Measurements from ENCODE around the gene ALK.
"Not testable (repeated sequence)": the region's sequence is repeated elsewhere in the genome, so short reads cannot be mapped to it uniquely, and the experiment has no call there.

The ALK gene

GRCh38 chr2:29245742-29246382 lies 675.5 kb downstream of the ALK start:
- H3K4me3 ChIP-seq (ENCODE audit: low read depth in 1 of 2, low read length in 1 of 2) = no peak overlapping the region

GRCh38 chr2:29245035-29245741 lies 676.2 kb downstream of the ALK start:
- H3K27me3 ChIP-seq; H3K36me3 ChIP-seq; H3K27ac ChIP-seq; H3K9me3 ChIP-seq; H3K4me3 ChIP-seq (ENCODE audit: low read depth in 1 of 2, low read length in 1 of 2); H3K4me1 ChIP-seq (ENCODE audit: control insufficient read depth in 1 of 2, insufficient read depth in 1 of 2, low read depth in 1 of 2, low read length in 1 of 2): not testable (repeated sequence)

More at GRCh38 chr2:29245742-29246382, 675.5 kb downstream of the ALK start:
- TF ChIP-seq CTCF (IDR thresholded peaks at IDR 0.05) = no peak
- no peaks in the 10 kb centered on the region for H3K36me3 ChIP-seq
- H3K9me3 ChIP-seq = no peaks in the 10 kb centered on the region
- H3K4me1 ChIP-seq (ENCODE audit: control insufficient read depth in 1 of 2, insufficient read depth in 1 of 2, low read depth in 1 of 2, low read length in 1 of 2) = no peaks in the 10 kb centered on the region
- H3K27me3 ChIP-seq = no peaks in the 10 kb centered on the region
- no peak overlapping the region for H3K27ac ChIP-seq

- H3K4me1 ChIP-seq (ENCODE audit: control insufficient read depth in 1 of 2, insufficient read depth in 1 of 2, low read depth in 1 of 2, low read length in 1 of 2) = no peaks in the 10 kb centered on the region
- no peaks in the 10 kb centered on the region for H3K27me3 ChIP-seq
- TF ChIP-seq CTCF (IDR thresholded peaks at IDR 0.05) = no peak
- no peak overlapping the region for H3K27ac ChIP-seq
- H3K4me3 ChIP-seq (ENCODE audit: low read depth in 1 of 2, low read length in 1 of 2) = no peak overlapping the region
- no peaks in the 10 kb centered on the region for H3K9me3 ChIP-seq
- no peaks in the 10 kb centered on the region for H3K36me3 ChIP-seq
Observed at GRCh38 chr2:29242621-29243375, 678.6 kb downstream of the ALK start.

- TF ChIP-seq CTCF (IDR thresholded peaks at IDR 0.05) = no peak
- H3K4me3 ChIP-seq (ENCODE audit: low read depth in 1 of 2, low read length in 1 of 2) = no peak overlapping the region
- H3K27ac ChIP-seq = no peak overlapping the region
- H3K9me3 ChIP-seq = no peaks in the 10 kb centered on the region
- no peaks in the 10 kb centered on the region for H3K36me3 ChIP-seq
- H3K4me1 ChIP-seq (ENCODE audit: control insufficient read depth in 1 of 2, insufficient read depth in 1 of 2, low read depth in 1 of 2, low read length in 1 of 2) = no peaks in the 10 kb centered on the region
- H3K27me3 ChIP-seq = no peaks in the 10 kb centered on the region
Observed at GRCh38 chr2:29241955-29242565, 679.3 kb downstream of the ALK start.

GRCh38 chr2:29241341-29241740 lies 680.0 kb downstream of the ALK start:
- H3K4me1 ChIP-seq (ENCODE audit: control insufficient read depth in 1 of 2, insufficient read depth in 1 of 2, low read depth in 1 of 2, low read length in 1 of 2) = no peaks in the 10 kb centered on the region
- TF ChIP-seq CTCF (IDR thresholded peaks at IDR 0.05) = no peak

More at GRCh38 chr2:29241341-29241740, 680.0 kb downstream of the ALK start:
- no peaks in the 10 kb centered on the region for H3K36me3 ChIP-seq
- H3K9me3 ChIP-seq = no peaks in the 10 kb centered on the region
- H3K4me3 ChIP-seq (ENCODE audit: low read depth in 1 of 2, low read length in 1 of 2) = no peak overlapping the region
- no peaks in the 10 kb centered on the region for H3K27me3 ChIP-seq
- H3K27ac ChIP-seq = no peak overlapping the region
